Measurements from ENCODE around the gene APOL4.

- no peak for TF ChIP-seq TEAD4 (CRISPR knock-in tag; IDR thresholded peaks at IDR 0.05)
- peak; percentile 31 for TF ChIP-seq CTCF (IDR thresholded peaks at IDR 0.05)
- no peak for TF ChIP-seq MAX (CRISPR knock-in tag; IDR thresholded peaks at IDR 0.05)
- no peak for TF ChIP-seq SP1 (CRISPR knock-in tag; conservative IDR thresholded peaks at IDR 0.05)
- no peak for TF ChIP-seq JUN (CRISPR knock-in tag; IDR thresholded peaks at IDR 0.05)
- TF ChIP-seq IRF1 (CRISPR knock-in tag; IDR thresholded peaks at IDR 0.05): no peak
- no peak for TF ChIP-seq PREB (CRISPR knock-in tag; IDR thresholded peaks at IDR 0.05; ENCODE audit: borderline replicate concordance)
These were observed 6.6 kb downstream of the APOL4 start for GRCh38 chr22:36194971-36195370.

All from WTC11 (cell line).